Omental fat pad (tissue), 4 donors: ENCODE data around the gene TAS2R19. TPM values are rescaled to one million over a fixed set of nuclear protein-coding genes. Genes with fewer than 3 reads are reported as not detected.
"Not testable (repeated sequence)": the region's sequence is repeated elsewhere in the genome, so short reads cannot be mapped to it uniquely, and the experiment has no call there.

Source experiments
- ATAC-seq: fragments of 150-250 bp; one replicate; pipeline ENCODE4 v1.9.1; 2016; ENCODE audit warnings: mild to moderate bottlenecking, moderate library complexity; ENCODE audit not compliant: low FRiP score
- DNase-seq: peaks from one replicate; pipeline ENCODE4 v3.0.0-alpha.2; 2019; ENCODE audit warnings: low spot score
- CTCF ChIP-seq, 3 donors: fragments of 450-650 bp; IDR thresholded peaks; one replicate each; pipeline ENCODE4 v1.5.1; 2016 to 2017; ENCODE audit warnings: antibody characterized with exemption in 3 of 3, mild to moderate bottlenecking in 3 of 3, moderate library complexity in 2 of 3
- total RNA-seq, 4 donors: library from RNA; depleted of rRNA; stranded (reverse); fragments of >200 nt; gene quantifications; one replicate each; pipeline ENCODE4 v1.1.0, GENCODE V29; 2016

TAS2R19 gene
- total RNA-seq, 4 donors from 2014 or later: 3.2 to 10.7 (median 7.1) TPM

DNA sequence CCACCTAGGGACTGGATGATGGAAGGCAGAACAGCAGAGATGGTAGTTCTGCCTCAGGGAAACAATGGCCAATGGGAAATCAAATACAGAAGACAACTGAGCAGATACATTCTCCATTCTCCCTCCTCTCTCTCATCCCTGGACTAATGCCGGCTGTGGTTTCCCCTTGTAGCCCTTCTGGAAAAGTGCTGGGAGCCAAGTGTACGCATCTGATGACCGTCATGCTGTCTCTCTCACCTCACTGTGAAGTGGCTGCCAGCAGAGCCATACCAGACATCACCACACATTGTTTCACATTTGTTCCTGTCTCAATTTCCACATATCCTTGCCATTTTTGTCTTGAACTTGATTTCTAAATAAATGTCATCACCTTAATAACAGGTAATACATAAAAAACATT, 36.6 kb upstream of the TAS2R19 start:
- DNase-seq: no peak
- ATAC-seq: no peak
- TF ChIP-seq CTCF (IDR thresholded peaks at IDR 0.05): no peak

- ATAC-seq: no peak
- no peak for DNase-seq
- TF ChIP-seq CTCF (IDR thresholded peaks at IDR 0.05): no peak
These were observed 32.9 kb upstream of the TAS2R19 start for GRCh38 chr12:11055306-11055705.

- not testable (repeated sequence) for ATAC-seq, DNase-seq
These were observed 27.5 kb upstream of the TAS2R19 start for GRCh38 chr12:11049806-11050531.

DNA sequence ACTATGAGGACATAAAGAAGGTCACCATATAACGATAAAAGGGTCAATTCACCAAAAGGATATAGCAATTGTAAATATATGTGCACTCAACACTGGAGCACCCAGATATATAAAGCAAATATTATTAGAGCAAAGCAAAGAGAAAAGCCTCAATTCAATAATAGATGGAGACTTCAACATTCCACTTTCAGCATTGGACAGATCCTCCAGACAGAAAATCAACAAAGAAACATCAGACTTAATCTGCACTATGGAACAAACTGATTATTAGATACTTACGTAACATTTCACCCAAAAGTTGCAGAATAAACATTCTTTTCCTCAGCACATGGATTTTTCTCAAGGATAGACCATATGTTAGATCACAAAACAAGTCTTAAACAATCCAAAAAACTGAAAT, 18.9 kb upstream of the TAS2R19 start:
- not testable (repeated sequence) for DNase-seq, ATAC-seq

DNA sequence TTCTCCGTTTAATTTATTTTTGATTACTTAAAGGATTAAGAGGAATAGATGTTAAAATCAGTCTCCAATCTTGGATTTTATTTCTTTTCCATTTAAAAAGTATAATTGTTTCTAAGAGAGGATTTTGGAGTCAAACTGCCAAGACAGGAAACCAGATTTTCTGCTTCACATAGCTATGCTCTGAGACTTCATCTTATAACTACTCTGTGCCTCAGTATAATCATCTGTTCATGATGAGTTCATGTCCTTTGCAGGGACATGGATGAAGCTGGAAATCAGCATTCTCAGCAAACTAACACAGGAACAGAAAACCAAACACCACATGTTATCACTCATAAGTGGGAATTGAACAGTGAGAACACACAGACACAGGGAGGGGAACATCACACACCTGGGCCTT, 17.7 kb upstream of the TAS2R19 start:
- no peak for TF ChIP-seq CTCF (IDR thresholded peaks at IDR 0.05)
- ATAC-seq (no peak), DNase-seq (no peak)

DNA sequence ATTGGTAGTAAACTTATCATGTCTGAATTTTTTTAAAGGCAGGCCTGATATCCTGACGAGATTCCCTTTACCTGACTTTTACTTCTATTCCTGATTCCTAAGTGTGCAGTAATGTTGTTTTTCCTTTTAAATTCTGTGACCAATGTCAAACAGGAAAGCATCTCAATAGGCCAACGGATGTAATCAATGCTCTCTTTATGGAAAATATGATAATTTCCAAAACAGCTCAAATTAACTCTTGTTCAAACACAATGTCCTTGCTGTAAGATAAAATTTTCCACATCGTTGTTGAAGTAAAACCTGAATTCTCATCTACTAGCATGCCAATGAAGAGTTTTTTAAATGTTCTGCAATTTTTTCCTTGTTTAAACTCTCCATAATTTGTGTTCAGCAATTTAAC, 16.8 kb upstream of the TAS2R19 start:
- DNase-seq (no peak), ATAC-seq (no peak)
- no peak for TF ChIP-seq CTCF (IDR thresholded peaks at IDR 0.05)

GRCh38 chr12:11033959-11034358, 11.5 kb upstream of the TAS2R19 start:
- not testable (repeated sequence) for DNase-seq, ATAC-seq

DNA sequence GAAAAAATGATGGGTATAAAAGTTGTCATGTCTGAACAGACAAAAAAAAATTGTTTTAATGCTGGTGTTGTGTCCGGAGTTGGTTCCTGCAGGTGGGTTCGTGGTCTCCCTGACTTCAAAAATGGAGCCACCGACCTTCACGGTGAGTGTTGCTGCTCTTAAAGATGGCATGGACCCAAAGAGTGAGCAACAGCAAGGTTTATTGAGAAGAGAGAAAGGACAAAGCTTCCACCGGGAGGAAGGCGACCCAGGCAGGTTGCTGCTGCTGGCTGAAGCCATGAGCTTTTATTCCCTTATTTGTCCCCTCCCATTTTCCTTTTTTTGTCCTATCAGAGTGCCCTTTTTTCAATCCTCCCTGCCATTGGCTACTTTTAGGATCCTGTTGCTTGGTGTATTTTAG, 8.9 kb upstream of the TAS2R19 start, which contains the start of gene TAS2R31:
TAS2R31 (minus strand) TSS at position 101 of the 400 bp plus-strand sequence; CDS start at position 29, 72 bp downstream.
- no peak for TF ChIP-seq CTCF (IDR thresholded peaks at IDR 0.05)
- no peak for ATAC-seq
- DNase-seq: no peak

DNA sequence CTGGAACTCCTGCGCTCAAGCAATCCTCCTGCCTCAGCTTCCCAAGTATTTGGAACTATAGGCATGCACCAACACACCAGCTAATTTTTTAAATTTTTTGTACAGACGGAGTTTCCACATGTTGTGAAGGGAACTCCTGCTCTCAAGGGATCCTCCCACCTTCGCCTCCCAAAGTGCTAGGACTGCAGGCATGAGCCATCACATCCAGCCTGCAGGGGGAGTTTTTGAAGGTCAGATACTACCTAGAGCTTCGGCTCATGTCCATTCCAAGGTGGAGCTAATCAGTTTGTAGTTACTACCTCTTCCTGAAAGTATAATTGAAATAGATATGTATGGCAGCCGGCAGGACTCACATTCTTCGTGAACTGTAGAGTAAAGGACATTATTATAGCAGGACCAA, 3.7 kb upstream of the TAS2R19 start:
- DNase-seq: no peak
- TF ChIP-seq CTCF (IDR thresholded peaks at IDR 0.05): no peak
- ATAC-seq: no peak
